Smooth muscle cell of the brain vasculature (primary cell): Measurements from ENCODE around the gene ETS2.

Experiments
- DNase-seq: peaks from one replicate; pipeline ENCODE4 v3.0.0-alpha.2; 2012; ENCODE audit warnings: low read depth, low spot score

Gene ETS2

DNA sequence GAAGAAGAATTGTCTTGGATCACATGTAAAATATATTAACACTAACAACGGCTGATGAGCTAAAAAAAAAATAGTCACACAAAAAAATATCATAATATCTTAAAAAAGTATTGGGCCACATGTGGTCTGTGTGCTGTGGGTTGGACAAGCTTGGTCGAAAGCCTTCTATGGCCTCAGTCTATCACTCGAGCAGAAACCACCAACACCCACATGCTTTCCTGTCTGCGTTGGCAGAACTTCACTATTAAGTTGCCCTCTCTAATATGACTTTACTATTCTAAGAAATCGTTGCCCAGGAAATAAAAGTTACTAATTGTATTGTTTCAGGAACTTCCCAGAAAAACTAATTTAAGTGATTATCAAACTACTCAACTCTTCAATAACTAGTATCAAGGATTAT is 28.2 kb upstream of the ETS2 start:
- DNase-seq, result no peak

DNA sequence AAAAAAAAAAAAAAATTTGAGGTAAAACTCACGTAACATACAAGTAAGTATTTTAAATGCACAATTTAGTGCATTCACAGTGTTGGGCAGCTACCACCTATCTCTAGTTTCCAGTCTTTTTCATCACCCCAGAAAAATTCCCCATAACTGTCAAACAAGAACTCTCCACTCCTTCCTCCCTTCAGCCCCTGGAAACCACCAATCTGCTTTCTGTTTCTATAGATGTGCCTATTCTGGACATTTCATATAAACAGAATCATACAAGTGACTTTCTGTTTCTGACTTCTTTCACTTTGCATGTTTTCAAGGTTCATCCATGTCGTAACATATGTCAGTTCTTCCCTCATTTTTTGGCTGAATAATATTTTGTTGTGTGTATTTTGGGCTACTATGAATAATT is 24.9 kb upstream of the ETS2 start:
- DNase-seq, result no peak

GRCh38 chr21:38784458-38785266 is 21.1 kb upstream of the ETS2 start:
- DNase-seq, result no peak

- DNase-seq, result no peak
Observed at GRCh38 chr21:38785483-38785882, 20.2 kb upstream of the ETS2 start.

- DNase-seq, result no peak
Observed at GRCh38 chr21:38787016-38787415, 18.7 kb upstream of the ETS2 start.

- no peak for DNase-seq
Observed at GRCh38 chr21:38787461-38788274, 18.1 kb upstream of the ETS2 start.

- DNase-seq, result no peak
Observed at GRCh38 chr21:38788275-38788905, 17.3 kb upstream of the ETS2 start.

GRCh38 chr21:38789275-38789674 is 16.5 kb upstream of the ETS2 start:
- no peak for DNase-seq

GRCh38 chr21:38790059-38790458 is 15.7 kb upstream of the ETS2 start:
- DNase-seq, result no peak

- DNase-seq, result no peak
Observed at GRCh38 chr21:38790961-38791360, 14.8 kb upstream of the ETS2 start.

GRCh38 chr21:38792676-38793459 is 12.9 kb upstream of the ETS2 start:
- no peak for DNase-seq

- DNase-seq, result no peak
Observed at GRCh38 chr21:38793926-38794713, 11.6 kb upstream of the ETS2 start.

GRCh38 chr21:38794978-38795377 is 10.8 kb upstream of the ETS2 start:
- DNase-seq, result no peak

DNA sequence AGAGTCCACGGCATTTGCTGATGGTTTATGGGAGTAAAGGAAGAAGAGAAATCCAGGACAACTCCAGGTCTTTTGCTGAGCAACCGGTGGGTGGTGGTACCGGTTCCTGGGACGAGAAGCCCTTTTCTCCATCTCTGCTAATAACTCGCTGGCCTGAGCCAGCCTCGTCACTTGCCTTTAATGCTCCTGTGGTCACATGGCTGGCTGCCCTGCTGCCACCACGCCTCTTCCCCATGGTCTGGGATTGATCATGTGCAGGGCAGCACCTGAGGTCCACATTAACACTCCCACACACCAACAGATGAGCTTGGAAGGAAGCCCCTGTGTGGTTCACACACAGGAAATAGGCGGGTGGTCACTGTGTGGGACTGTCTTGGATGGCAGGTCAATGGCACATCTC is 10.3 kb upstream of the ETS2 start:
- no peak for DNase-seq

- no peak for DNase-seq
Observed at GRCh38 chr21:38796424-38796823, 9.3 kb upstream of the ETS2 start.

- DNase-seq, result no peak
Observed at GRCh38 chr21:38797470-38797869, 8.3 kb upstream of the ETS2 start.

DNA sequence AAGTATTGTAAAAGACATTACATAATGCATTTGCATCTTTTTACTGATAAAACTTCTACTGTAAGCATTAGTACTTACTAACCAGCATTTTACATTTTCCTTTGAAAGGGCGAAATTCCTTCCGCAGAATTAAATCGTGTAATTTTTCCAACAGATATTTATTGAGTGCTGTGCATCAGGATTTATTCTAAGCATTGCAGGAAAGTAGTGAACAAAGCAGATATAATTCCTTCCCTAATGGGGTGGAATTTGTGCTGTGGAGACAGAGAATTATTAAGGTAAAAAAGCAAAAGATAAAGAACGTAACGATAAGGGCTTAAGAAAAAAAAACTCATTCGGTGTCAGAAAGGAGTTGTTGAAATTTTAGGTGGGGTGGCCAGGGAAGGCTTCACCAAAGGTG is 7.6 kb upstream of the ETS2 start:
- no peak for DNase-seq

DNA sequence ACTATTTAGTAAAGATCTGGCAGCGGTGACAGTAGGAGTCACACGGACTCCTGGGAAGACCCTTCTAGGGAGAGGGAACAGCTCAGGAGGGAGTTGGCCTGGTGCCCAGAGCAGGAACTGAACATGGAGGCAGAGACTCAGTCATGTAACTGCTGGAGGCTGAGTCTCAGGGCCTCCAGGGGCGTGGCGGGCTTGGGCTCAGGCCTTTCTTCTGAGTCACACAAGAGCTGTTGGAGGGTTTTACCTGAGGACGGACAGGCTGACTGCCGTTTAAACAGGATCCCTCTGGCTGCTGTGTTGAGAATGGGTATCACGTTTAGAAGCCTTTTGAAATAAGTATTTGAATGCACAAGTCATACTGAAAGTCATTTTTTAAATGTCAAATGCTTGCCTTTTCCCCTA is 7.2 kb upstream of the ETS2 start:
- no peak for DNase-seq

GRCh38 chr21:38800046-38800758 is 5.5 kb upstream of the ETS2 start:
- no peak for DNase-seq
